ENCODE data around the gene ZNF786.

- TF ChIP-seq OSR1 (CRISPR knock-in tag; IDR thresholded peaks at IDR 0.05) (no peak), CREB5 (CRISPR knock-in tag; IDR thresholded peaks at IDR 0.05; ENCODE audit: low read depth) (no peak)
Observed at GRCh38 chr7:149093228-149093627, 2.7 kb upstream of the ZNF786 start.

Measured in SK-N-SH treated with all-trans-retinoic acid at 6 μM for 48 hours (cell line).